H9 (cell line): ENCODE results near the gene C6orf15. TPM values are rescaled to one million over a fixed set of nuclear protein-coding genes. Genes with fewer than 3 reads are reported as not detected.
A peak's percentile ranks its signal among the peaks of the same experiment; 100 is the strongest.

Experiments
- DNase-seq: peaks from one replicate; pipeline ENCODE4 v3.0.0-alpha.2; 2017
- H2AFZ ChIP-seq: one replicate; pipeline ENCODE4 v1.6.1; 2013; ENCODE audit warnings: mild to moderate bottlenecking, low read length, control low read depth, moderate library complexity
- H2AK5ac ChIP-seq: 2 replicates; pipeline ENCODE4 v1.6.1; 2013; ENCODE audit warnings: low read length, control low read depth, mixed read lengths; ENCODE audit not compliant: insufficient read length
- H2BK120ac ChIP-seq: one replicate; pipeline ENCODE4 v1.6.1; 2013; ENCODE audit warnings: low read depth, mild to moderate bottlenecking, low read length, control low read depth, inconsistent platforms; ENCODE audit not compliant: poor library complexity, severe bottlenecking
- H2BK12ac ChIP-seq: 2 replicates; pipeline ENCODE4 v1.6.1; 2013; ENCODE audit warnings: low read length, control low read depth, mixed read lengths, low read depth; ENCODE audit not compliant: insufficient read length
- H2BK15ac ChIP-seq: 2 replicates; pipeline ENCODE4 v1.6.1; 2013; ENCODE audit warnings: low read depth, low read length, control low read depth
- H2BK20ac ChIP-seq: one replicate; pipeline ENCODE4 v1.6.1; 2013; ENCODE audit warnings: low read depth, mild to moderate bottlenecking, low read length, control low read depth, inconsistent platforms; ENCODE audit not compliant: poor library complexity, severe bottlenecking
- H2BK5ac ChIP-seq: 2 replicates; pipeline ENCODE4 v1.6.1; 2013; ENCODE audit warnings: low read length, control low read depth, mixed read lengths; ENCODE audit not compliant: insufficient read length
- H3K14ac ChIP-seq: 2 replicates; pipeline ENCODE4 v1.6.1; 2013; ENCODE audit warnings: low read length, control low read depth; ENCODE audit not compliant: insufficient read depth
- H3K18ac ChIP-seq: 2 replicates; pipeline ENCODE4 v1.6.1; 2013; ENCODE audit warnings: low read depth, mild to moderate bottlenecking, mixed read lengths, low read length, control low read depth; ENCODE audit not compliant: insufficient read length
- H3K23ac ChIP-seq: 2 replicates; pipeline ENCODE4 v1.6.1; 2013; ENCODE audit warnings: low read length, control low read depth, mixed read lengths, low read depth; ENCODE audit not compliant: insufficient read length
- H3K23me2 ChIP-seq: 2 replicates; pipeline ENCODE4 v1.6.1; 2013; ENCODE audit warnings: low read depth, mild to moderate bottlenecking, mixed read lengths, low read length, control low read depth; ENCODE audit not compliant: insufficient read length, poor library complexity, severe bottlenecking
- H3K27ac ChIP-seq: 2 replicates; pipeline ENCODE4 v1.5.1; 2013; ENCODE audit warnings: low read length, control low read depth, mixed read lengths, low read depth; ENCODE audit not compliant: insufficient read length
- H3K27me3 ChIP-seq: 2 replicates; pipeline ENCODE4 v1.6.1; 2013; ENCODE audit warnings: low read length, control low read depth, inconsistent platforms; ENCODE audit not compliant: insufficient read depth
- H3K4ac ChIP-seq: 2 replicates; pipeline ENCODE4 v1.6.1; 2013; ENCODE audit warnings: low read depth, mild to moderate bottlenecking, control low read depth, inconsistent platforms, low read length, moderate library complexity
- H3K4me1 ChIP-seq: 2 replicates; pipeline ENCODE4 v1.6.1; 2013; ENCODE audit warnings: low read length, control low read depth, inconsistent platforms; ENCODE audit not compliant: insufficient read depth
- H3K4me2 ChIP-seq: 2 replicates; pipeline ENCODE4 v1.6.1; 2013; ENCODE audit warnings: low read length, control low read depth, mixed read lengths; ENCODE audit not compliant: insufficient read length, insufficient read depth
- H3K56ac ChIP-seq: 2 replicates; pipeline ENCODE4 v1.6.1; 2013; ENCODE audit warnings: low read depth, mild to moderate bottlenecking, mixed read lengths, low read length, control low read depth; ENCODE audit not compliant: insufficient read length
- H3K79me1 ChIP-seq: 2 replicates; pipeline ENCODE4 v1.6.1; 2013; ENCODE audit warnings: low read depth, mild to moderate bottlenecking, moderate library complexity, low read length, control low read depth, inconsistent platforms; ENCODE audit not compliant: insufficient read depth, poor library complexity, severe bottlenecking
- H3K79me2 ChIP-seq: 2 replicates; pipeline ENCODE4 v1.6.1; 2013; ENCODE audit warnings: low read length, control low read depth, inconsistent platforms; ENCODE audit not compliant: insufficient read depth
- H3K9ac ChIP-seq: 2 replicates; pipeline ENCODE4 v1.6.1; 2013; ENCODE audit warnings: low read length, control low read depth, mixed read lengths; ENCODE audit not compliant: insufficient read length; ENCODE audit errors: extremely low read depth
- H3K9me3 ChIP-seq: one replicate; pipeline ENCODE4 v1.6.1; 2013; ENCODE audit warnings: low read depth, low read length, inconsistent platforms; ENCODE audit not compliant: control insufficient read depth
- H3T11ph ChIP-seq: one replicate; pipeline ENCODE4 v1.6.1; 2013; ENCODE audit warnings: mild to moderate bottlenecking, low read length, control low read depth, inconsistent platforms
- H4K20me1 ChIP-seq: one replicate; pipeline ENCODE4 v1.6.1; 2013; ENCODE audit not compliant: control insufficient read depth, insufficient read length, insufficient read depth
- H4K5ac ChIP-seq: 2 replicates; pipeline ENCODE4 v1.6.1; 2013; ENCODE audit warnings: low read depth, mild to moderate bottlenecking, mixed read lengths, low read length, control low read depth; ENCODE audit not compliant: insufficient read length
- H4K8ac ChIP-seq: replicated peaks from 2 replicates; pipeline ENCODE4 v1.6.1; 2013; ENCODE audit warnings: low read length, control low read depth, mixed read lengths, low read depth; ENCODE audit not compliant: insufficient read length
- H4K91ac ChIP-seq: 2 replicates; pipeline ENCODE4 v1.6.1; 2013; ENCODE audit warnings: low read depth, mild to moderate bottlenecking, moderate library complexity, mixed read lengths, low read length, control low read depth; ENCODE audit not compliant: insufficient read length
- H3K27ac Mint-ChIP-seq, 3 experiments: 2 replicates in 2 of 3; 3 replicates in 1 of 3; pipeline ENCODE4 v1.8.0; 2020 to 2021; ENCODE audit warnings: mixed read lengths in 3 of 3, mild to moderate bottlenecking in 1 of 3, moderate library complexity in 1 of 3
- H3K27me3 Mint-ChIP-seq: 2 replicates; pipeline ENCODE4 v1.8.0; 2021; ENCODE audit warnings: low read depth, mild to moderate bottlenecking, moderate library complexity, mixed read lengths
- H3K36me3 Mint-ChIP-seq, 3 experiments: 2 replicates in 2 of 3; 3 replicates in 1 of 3; pipeline ENCODE4 v1.8.0; 2020 to 2021; ENCODE audit warnings: low read depth in 3 of 3, mixed read lengths in 3 of 3; ENCODE audit not compliant: insufficient read depth in 1 of 3
- H3K4me1 Mint-ChIP-seq, 2 experiments: 2 replicates each; pipeline ENCODE4 v1.8.0; 2020; ENCODE audit warnings: mixed read lengths in 2 of 2
- H3K4me3 Mint-ChIP-seq, 2 experiments: 2 replicates in 1 of 2; 3 replicates in 1 of 2; pipeline ENCODE4 v1.8.0; 2020 to 2021; ENCODE audit warnings: mild to moderate bottlenecking in 2 of 2, mixed read lengths in 2 of 2, moderate library complexity in 1 of 2
- H3K9me3 Mint-ChIP-seq, 2 experiments: 2 replicates in 1 of 2; 3 replicates in 1 of 2; pipeline ENCODE4 v1.8.0; 2020; ENCODE audit warnings: mild to moderate bottlenecking in 2 of 2, mixed read lengths in 2 of 2, moderate library complexity in 1 of 2
- WGBS: extraction: QIAGEN DNeasy Blood & Tissue Kit; methylation state at CpG from one replicate; pipeline ENCODE4 v1.1.7; 2013; ENCODE audit warnings: missing lambda C conversion rate, low lambda C conversion rate, mixed read lengths; ENCODE audit not compliant: insufficient read length; ENCODE audit errors: extremely low coverage; 5-methylcytosine and 5-hydroxymethylcytosine counted together
- total RNA-seq: library from RNA; stranded (reverse); gene quantifications from 2 replicates; pipeline ENCODE4 v1.2.1, GENCODE V29; 2021
- TF ChIP-seq, protein P1 (sequence below): fragments of 200-600 bp; sonication (generic); conservative IDR thresholded peaks from 3 replicates; pipeline ENCODE4 v1.8.0; 2021; ENCODE audit warnings: antibody characterized with exemption, mild to moderate bottlenecking

C6orf15 gene
- total RNA-seq, 1 experiment from 2014 or later: not detected

GRCh38 chr6:31114970-31115849 is 2.8 kb upstream of the C6orf15 start:
- no peak for DNase-seq
- Histone ChIP-seq H2BK120ac (no peak overlapping the region), H3K56ac (no peak overlapping the region), H3K9ac (no peak overlapping the region), H3K4me1 (peaks cover 13% of the 10 kb centered on the region; the same call in 1 of the 2 replicates), H2BK5ac (no peak overlapping the region), H3K4me2 (no peak overlapping the region), H3K23me2 (no peaks in the 10 kb centered on the region), H4K5ac (no peak overlapping the region), H3T11ph (no peak overlapping the region), H4K20me1 (no peaks in the 10 kb centered on the region), H2AK5ac (no peak overlapping the region), H3K18ac (no peak overlapping the region), H3K23ac (no peak overlapping the region), H4K8ac (no peak overlapping the region), H3K14ac (no peak overlapping the region), H3K27me3 (no peaks in the 10 kb centered on the region; the same call in 1 of the 2 replicates), H3K79me1 (no peaks in the 10 kb centered on the region), H2AFZ (no peak overlapping the region), H2BK12ac (no peak overlapping the region), H2BK15ac (no peak overlapping the region), H3K4ac (no peak overlapping the region), H3K9me3 (no peaks in the 10 kb centered on the region), H2BK20ac (no peak overlapping the region), H4K91ac (no peak overlapping the region), H3K27ac (no peak overlapping the region), H3K79me2 (no peaks in the 10 kb centered on the region)
- H3K9me3 Mint-ChIP-seq: no peaks in the 10 kb centered on the region
- H3K27me3 Mint-ChIP-seq: peaks cover 53% of the 10 kb centered on the region
- no CpG with 5 or more reads among the region's 9 CpGs for WGBS
- H3K4me3 Mint-ChIP-seq: no peak overlapping the region
- H3K36me3 Mint-ChIP-seq: no peaks in the 10 kb centered on the region
- TF ChIP-seq, protein P1, sequence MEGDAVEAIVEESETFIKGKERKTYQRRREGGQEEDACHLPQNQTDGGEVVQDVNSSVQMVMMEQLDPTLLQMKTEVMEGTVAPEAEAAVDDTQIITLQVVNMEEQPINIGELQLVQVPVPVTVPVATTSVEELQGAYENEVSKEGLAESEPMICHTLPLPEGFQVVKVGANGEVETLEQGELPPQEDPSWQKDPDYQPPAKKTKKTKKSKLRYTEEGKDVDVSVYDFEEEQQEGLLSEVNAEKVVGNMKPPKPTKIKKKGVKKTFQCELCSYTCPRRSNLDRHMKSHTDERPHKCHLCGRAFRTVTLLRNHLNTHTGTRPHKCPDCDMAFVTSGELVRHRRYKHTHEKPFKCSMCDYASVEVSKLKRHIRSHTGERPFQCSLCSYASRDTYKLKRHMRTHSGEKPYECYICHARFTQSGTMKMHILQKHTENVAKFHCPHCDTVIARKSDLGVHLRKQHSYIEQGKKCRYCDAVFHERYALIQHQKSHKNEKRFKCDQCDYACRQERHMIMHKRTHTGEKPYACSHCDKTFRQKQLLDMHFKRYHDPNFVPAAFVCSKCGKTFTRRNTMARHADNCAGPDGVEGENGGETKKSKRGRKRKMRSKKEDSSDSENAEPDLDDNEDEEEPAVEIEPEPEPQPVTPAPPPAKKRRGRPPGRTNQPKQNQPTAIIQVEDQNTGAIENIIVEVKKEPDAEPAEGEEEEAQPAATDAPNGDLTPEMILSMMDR: peak; percentile 45
- peak overlapping the region in 1 of 3 experiments; percentile 86; a peak in 4 of 7 replicates for H3K27ac Mint-ChIP-seq
- peaks cover 40 to 49% of the 10 kb centered on the region in 2 experiments for H3K4me1 Mint-ChIP-seq
